ENCODE data around the gene TP53BP1.

- TF ChIP-seq CTCF (IDR thresholded peaks at IDR 0.05; ENCODE audit: low read depth, low read length, poor library complexity, severe bottlenecking) (no peak), EZH2phosphoT487 (IDR thresholded peaks at IDR 0.05; ENCODE audit: borderline replicate concordance, low read length) (no peak)
Observed at GRCh38 chr15:43531018-43531670, 38.2 kb upstream of the TP53BP1 start.
